MM.1S (cell line): ENCODE measurements around the gene CARS2.
A peak's percentile ranks its signal among the peaks of the same experiment; 100 is the strongest.

Experiments
- DNase-seq: peaks from one replicate; pipeline ENCODE4 v3.0.0-alpha.2; 2015
- H2AFZ ChIP-seq: fragments of 300-600 bp; sonication (generic); 2 replicates; pipeline ENCODE4 v1.6.0; 2016; ENCODE audit warnings: antibody characterized with exemption, low read length
- H3F3A ChIP-seq: fragments of 300-600 bp; sonication (generic); 2 replicates; pipeline ENCODE4 v1.6.1; 2016; ENCODE audit warnings: mild to moderate bottlenecking, antibody characterized with exemption, low read length, moderate library complexity, mixed read lengths; ENCODE audit not compliant: insufficient read depth
- H3K27ac ChIP-seq: fragments of 300-600 bp; sonication (generic); 2 replicates; pipeline ENCODE4 v1.5.1; 2016; ENCODE audit warnings: mild to moderate bottlenecking, low read length
- H3K27me3 ChIP-seq: fragments of 300-600 bp; sonication (generic); replicated peaks from 2 replicates; pipeline ENCODE4 v1.6.0; 2016; ENCODE audit warnings: low read length; ENCODE audit not compliant: insufficient read depth
- H3K36me3 ChIP-seq: fragments of 300-600 bp; sonication (generic); replicated peaks from 2 replicates; pipeline ENCODE4 v1.6.1; 2016; ENCODE audit warnings: mild to moderate bottlenecking, low read length, mixed read lengths; ENCODE audit not compliant: insufficient read depth
- H3K4me1 ChIP-seq: fragments of 300-600 bp; sonication (generic); 2 replicates; pipeline ENCODE4 v1.6.1; 2016; ENCODE audit warnings: low read length, mixed read lengths
- H3K4me2 ChIP-seq: fragments of 300-600 bp; sonication (generic); 2 replicates; pipeline ENCODE4 v1.6.0; 2016; ENCODE audit warnings: low read depth, low read length
- H3K4me3 ChIP-seq: fragments of 300-600 bp; sonication (generic); 2 replicates; pipeline ENCODE4 v1.5.1; 2016; ENCODE audit warnings: low read length, mixed read lengths
- H3K79me2 ChIP-seq: fragments of 300-600 bp; sonication (generic); 2 replicates; pipeline ENCODE4 v1.6.1; 2016; ENCODE audit warnings: mixed run types, low read length, mixed read lengths
- H3K9ac ChIP-seq: fragments of 300-600 bp; sonication (generic); 2 replicates; pipeline ENCODE4 v1.6.1; 2016; ENCODE audit warnings: low read length, mixed read lengths
- H3K9me2 ChIP-seq: fragments of 300-600 bp; sonication (generic); replicated peaks from 2 replicates; pipeline ENCODE4 v1.6.1; 2016; ENCODE audit warnings: mild to moderate bottlenecking, low read length, mixed read lengths; ENCODE audit not compliant: insufficient read depth
- H3K9me3 ChIP-seq: fragments of 300-600 bp; sonication (generic); replicated peaks from 2 replicates; pipeline ENCODE4 v1.6.1; 2016; ENCODE audit warnings: mild to moderate bottlenecking, low read length, mixed read lengths; ENCODE audit not compliant: insufficient read depth
- H4K20me1 ChIP-seq: fragments of 300-600 bp; sonication (generic); 2 replicates; pipeline ENCODE4 v1.6.1; 2016; ENCODE audit warnings: mild to moderate bottlenecking, low read length, moderate library complexity, mixed read lengths; ENCODE audit not compliant: insufficient read depth
- EZH2 ChIP-seq: fragments of 300-600 bp; sonication (generic); optimal IDR thresholded peaks from 2 replicates; pipeline ENCODE3; 2017; ENCODE audit warnings: low read depth, mild to moderate bottlenecking, antibody characterized with exemption, low read length, mixed read lengths
- EZH2phosphoT487 ChIP-seq: fragments of 300-600 bp; sonication (generic); IDR thresholded peaks from 2 replicates; pipeline ENCODE4 v1.6.1; 2018; ENCODE audit warnings: antibody characterized with exemption, low read length
- TF ChIP-seq, protein P1 (sequence below): fragments of 300-600 bp; sonication (generic); IDR thresholded peaks from 2 replicates; pipeline ENCODE4 v1.5.1; 2016; ENCODE audit warnings: antibody characterized with exemption, low read length, mixed read lengths

Gene CARS2, protein sequence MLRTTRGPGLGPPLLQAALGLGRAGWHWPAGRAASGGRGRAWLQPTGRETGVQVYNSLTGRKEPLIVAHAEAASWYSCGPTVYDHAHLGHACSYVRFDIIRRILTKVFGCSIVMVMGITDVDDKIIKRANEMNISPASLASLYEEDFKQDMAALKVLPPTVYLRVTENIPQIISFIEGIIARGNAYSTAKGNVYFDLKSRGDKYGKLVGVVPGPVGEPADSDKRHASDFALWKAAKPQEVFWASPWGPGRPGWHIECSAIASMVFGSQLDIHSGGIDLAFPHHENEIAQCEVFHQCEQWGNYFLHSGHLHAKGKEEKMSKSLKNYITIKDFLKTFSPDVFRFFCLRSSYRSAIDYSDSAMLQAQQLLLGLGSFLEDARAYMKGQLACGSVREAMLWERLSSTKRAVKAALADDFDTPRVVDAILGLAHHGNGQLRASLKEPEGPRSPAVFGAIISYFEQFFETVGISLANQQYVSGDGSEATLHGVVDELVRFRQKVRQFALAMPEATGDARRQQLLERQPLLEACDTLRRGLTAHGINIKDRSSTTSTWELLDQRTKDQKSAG

DNA sequence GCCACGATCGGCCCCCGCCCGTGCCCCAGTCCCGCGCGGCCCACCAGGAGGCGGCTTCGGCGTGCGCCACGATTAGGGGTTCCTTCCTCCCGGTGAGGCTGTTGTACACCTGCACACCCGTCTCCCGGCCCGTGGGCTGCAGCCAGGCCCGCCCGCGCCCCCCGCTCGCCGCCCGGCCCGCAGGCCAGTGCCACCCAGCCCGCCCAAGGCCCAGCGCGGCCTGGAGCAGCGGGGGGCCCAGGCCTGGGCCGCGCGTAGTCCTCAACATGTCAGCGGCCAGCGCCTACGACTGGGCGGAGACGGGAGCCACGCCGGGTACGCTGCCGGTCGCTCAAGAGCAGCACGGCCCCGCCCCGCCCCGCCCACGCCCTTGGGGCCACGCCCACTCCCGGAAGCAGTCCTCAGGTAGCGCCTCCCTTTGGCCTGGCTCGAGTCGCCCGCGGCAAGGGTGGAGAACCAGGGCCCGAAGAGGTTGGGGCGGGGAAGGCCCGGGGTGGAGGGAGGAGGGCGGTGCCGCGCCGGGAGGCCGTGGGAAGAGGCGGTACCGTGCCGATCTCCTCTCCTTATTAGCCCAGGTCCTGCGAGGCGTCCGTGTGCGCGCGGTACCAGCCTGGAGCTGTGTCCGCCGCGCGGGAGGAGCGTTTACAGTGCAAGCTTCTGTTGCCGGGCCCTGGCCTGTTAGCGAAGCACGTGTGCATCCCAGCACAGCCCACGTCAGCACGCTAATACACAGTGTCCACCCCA lies at the start of gene CARS2:
Gene CARS2, minus strand, starts transcription at position 291 of the 744 bp plus-strand sequence. Its CDS starts 23 bp downstream, at position 268.
- Histone ChIP-seq H3K9ac (peak within 1 kb of the TSS; percentile 77), H2AFZ (peak within 1 kb of the TSS; percentile 81), H3K4me2 (peak within 1 kb of the TSS; percentile 87), H3K9me3 (no peaks in the 10 kb centered on the region), H4K20me1 (no peaks in the 10 kb centered on the region), H3K79me2 (peaks cover 41% of the 10 kb centered on the region), H3K27ac (peak within 1 kb of the TSS; percentile 37; the same call in 1 of the 2 replicates), H3F3A (no peaks in the 10 kb centered on the region), H3K36me3 (0 out of 2 replicates have a peak, but pooled peaks cover under 1% of the 10 kb centered on the region), H3K4me1 (peaks cover 5% of the 10 kb centered on the region), H3K27me3 (no peaks in the 10 kb centered on the region), H3K4me3 (peak within 1 kb of the TSS; percentile 87), H3K9me2 (no peaks in the 10 kb centered on the region)
- no peak for TF ChIP-seq EZH2
- TF ChIP-seq EZH2phosphoT487, result no peak
- TF ChIP-seq, protein P1, sequence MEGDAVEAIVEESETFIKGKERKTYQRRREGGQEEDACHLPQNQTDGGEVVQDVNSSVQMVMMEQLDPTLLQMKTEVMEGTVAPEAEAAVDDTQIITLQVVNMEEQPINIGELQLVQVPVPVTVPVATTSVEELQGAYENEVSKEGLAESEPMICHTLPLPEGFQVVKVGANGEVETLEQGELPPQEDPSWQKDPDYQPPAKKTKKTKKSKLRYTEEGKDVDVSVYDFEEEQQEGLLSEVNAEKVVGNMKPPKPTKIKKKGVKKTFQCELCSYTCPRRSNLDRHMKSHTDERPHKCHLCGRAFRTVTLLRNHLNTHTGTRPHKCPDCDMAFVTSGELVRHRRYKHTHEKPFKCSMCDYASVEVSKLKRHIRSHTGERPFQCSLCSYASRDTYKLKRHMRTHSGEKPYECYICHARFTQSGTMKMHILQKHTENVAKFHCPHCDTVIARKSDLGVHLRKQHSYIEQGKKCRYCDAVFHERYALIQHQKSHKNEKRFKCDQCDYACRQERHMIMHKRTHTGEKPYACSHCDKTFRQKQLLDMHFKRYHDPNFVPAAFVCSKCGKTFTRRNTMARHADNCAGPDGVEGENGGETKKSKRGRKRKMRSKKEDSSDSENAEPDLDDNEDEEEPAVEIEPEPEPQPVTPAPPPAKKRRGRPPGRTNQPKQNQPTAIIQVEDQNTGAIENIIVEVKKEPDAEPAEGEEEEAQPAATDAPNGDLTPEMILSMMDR, result 0 out of 2 replicates have a peak, but pooled peaks have one; percentile 6
- DNase-seq, result peak; percentile 97

DNA sequence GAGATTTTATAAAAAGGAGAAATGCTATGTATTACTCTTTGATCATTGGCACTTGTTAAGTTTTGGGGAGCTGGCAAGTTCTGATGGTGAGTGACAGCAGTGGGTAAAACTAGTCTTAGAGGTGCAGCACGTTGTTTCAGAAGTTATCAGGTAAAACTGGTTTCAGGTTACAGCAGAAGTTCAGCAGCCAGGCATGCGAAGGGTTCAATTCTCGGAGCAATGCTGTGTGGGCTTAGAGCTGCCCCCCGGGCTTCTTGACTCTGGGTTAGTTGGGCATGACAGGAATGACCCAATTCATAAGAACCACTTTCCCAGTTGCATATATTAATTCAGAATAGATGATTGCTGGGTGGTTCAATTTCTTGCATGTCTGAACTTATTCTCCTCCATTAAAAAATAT lies 42.4 kb upstream of the CARS2 start:
- Histone ChIP-seq H3K27me3 (no peaks in the 10 kb centered on the region), H2AFZ (no peak overlapping the region), H3K79me2 (no peaks in the 10 kb centered on the region), H3K4me1 (no peaks in the 10 kb centered on the region), H3F3A (no peaks in the 10 kb centered on the region), H3K9me3 (no peaks in the 10 kb centered on the region), H3K4me2 (no peak overlapping the region), H3K27ac (no peak overlapping the region), H3K9me2 (no peaks in the 10 kb centered on the region), H4K20me1 (no peaks in the 10 kb centered on the region), H3K9ac (no peak overlapping the region), H3K4me3 (no peak overlapping the region), H3K36me3 (no peaks in the 10 kb centered on the region)
- TF ChIP-seq, protein P1, result no peak
- TF ChIP-seq EZH2phosphoT487 (no peak), EZH2 (no peak)
- no peak for DNase-seq

DNA sequence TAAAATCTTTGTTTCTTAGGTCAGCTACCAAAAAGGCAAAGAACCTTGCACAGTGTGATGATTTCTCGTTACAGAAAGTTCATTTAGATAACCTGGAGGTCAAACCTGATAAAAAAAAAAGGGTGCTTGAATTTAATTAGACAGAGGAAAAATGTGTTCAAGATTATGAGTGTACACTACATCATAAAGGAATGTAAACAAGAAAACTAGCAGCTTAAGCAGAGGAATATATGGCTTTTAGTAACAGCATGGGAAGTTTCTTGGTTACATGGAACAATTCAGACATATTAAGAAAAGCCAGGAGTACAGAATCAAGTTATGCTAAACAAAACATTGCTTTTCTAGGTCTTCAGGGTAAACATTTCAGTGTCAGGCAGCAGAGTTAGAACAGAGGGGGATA lies 40.5 kb upstream of the CARS2 start:
- no peaks in the 10 kb centered on the region for H3K9me2 ChIP-seq
- H3K4me3 ChIP-seq, result no peak overlapping the region
- no peaks in the 10 kb centered on the region for H3K9me3 ChIP-seq
- no peaks in the 10 kb centered on the region for H3F3A ChIP-seq
- no peak overlapping the region for H3K27ac ChIP-seq
- H3K36me3 ChIP-seq, result no peaks in the 10 kb centered on the region
- H4K20me1 ChIP-seq, result no peaks in the 10 kb centered on the region
- no peaks in the 10 kb centered on the region for H3K27me3 ChIP-seq
- H3K4me2 ChIP-seq, result no peak overlapping the region
- H3K9ac ChIP-seq, result no peak overlapping the region
- TF ChIP-seq EZH2 (no peak), EZH2phosphoT487 (no peak)
- TF ChIP-seq, protein P1, result no peak
- DNase-seq, result no peak
- H2AFZ ChIP-seq, result no peak overlapping the region
- no peaks in the 10 kb centered on the region for H3K79me2 ChIP-seq
- no peaks in the 10 kb centered on the region for H3K4me1 ChIP-seq
